HCT116 (cell line): ENCODE results near the gene MXRA7. TPM values are rescaled to one million over a fixed set of nuclear protein-coding genes. Genes with fewer than 3 reads are reported as not detected.

Experiments
- ATAC-seq: fragments of 200-7000 bp; cut with Tn5 transposase; 2 replicates; pipeline ENCODE4 v1.9.1; 2020; ENCODE audit warnings: mild to moderate bottlenecking, moderate library complexity
- BruUV-seq: library from RNA; stranded (reverse); fragments of 400-500 nt; replicated peaks from 2 replicates; lab custom pipeline; 2021; lab: Mats Ljungman, UMichigan
- CTCF ChIA-PET: fragments of 300-600 bp; sonication (Branson Sonifier 250); formaldehyde crosslinking; loops from one replicate; lab custom pipeline; 2021; ENCODE audit warnings: antibody characterized with exemption; lab: Charles Lee
- POLR2A ChIA-PET: fragments of 300-600, 350-600 bp; sonication (Branson Sonifier 250); formaldehyde crosslinking; loops from one replicate; lab custom pipeline; 2021; ENCODE audit warnings: antibody characterized with exemption; lab: Charles Lee
- RAD21 ChIA-PET, 2 experiments: fragments of 300-600 bp; sonication (Branson Sonifier 250); formaldehyde crosslinking; loops; one replicate each; lab custom pipeline; 2023; ENCODE audit warnings: low total read pairs in 2 of 2; ENCODE audit not compliant: uncharacterized antibody in 2 of 2, unreplicated experiment in 2 of 2, low non-redundant PET in 1 of 2; lab: Charles Lee
- DNase-seq: peaks from one replicate; pipeline ENCODE4 v3.0.0-alpha.2; 2010; ENCODE audit warnings: low read depth, low spot score
- H2AFZ ChIP-seq: fragments of 200-600 bp; shearing (Covaris generic), sonication (generic); 2 replicates; pipeline ENCODE4 v1.6.1; 2017; ENCODE audit warnings: low read depth, mixed run types, mixed read lengths, antibody characterized with exemption, low read length; ENCODE audit not compliant: poor library complexity, severe bottlenecking
- H3K27ac ChIP-seq: 2 replicates; pipeline ENCODE4 v1.5.1; 2012; ENCODE audit warnings: low read depth, low read length
- H3K27me3 ChIP-seq: fragments of 200-600 bp; sonication (generic); 2 replicates; pipeline ENCODE4 v1.6.1; 2016; ENCODE audit warnings: mixed run types, low read length, mixed read lengths; ENCODE audit not compliant: insufficient read depth
- H3K36me3 ChIP-seq, 2 experiments: fragments of 200-500 bp in 1 of 2; fragments of 200-600 bp in 1 of 2; sonication (Bioruptor generic) in 1 of 2; sonication (generic) in 1 of 2; 2 replicates each; pipeline versions ENCODE4 v1.5.1 to v1.6.1; 2014 to 2016; ENCODE audit warnings: low read length in 2 of 2, inconsistent platforms in 1 of 2, mixed read lengths in 1 of 2, mixed run types in 1 of 2; ENCODE audit not compliant: insufficient read depth in 2 of 2, control insufficient read depth in 1 of 2
- H3K4me1 ChIP-seq, 2 experiments: fragments of 200-600 bp in 1 of 2; sonication (generic) in 1 of 2; 2 replicates each; pipeline versions ENCODE4 v1.5.1 to v1.6.1; 2012 to 2017; ENCODE audit warnings: low read length in 2 of 2, inconsistent platforms in 1 of 2, mild to moderate bottlenecking in 1 of 2, mixed read lengths in 1 of 2, mixed run types in 1 of 2, moderate library complexity in 1 of 2; ENCODE audit not compliant: insufficient read depth in 2 of 2, control insufficient read depth in 1 of 2
- H3K4me2 ChIP-seq: fragments of 200-600 bp; sonication (generic); 2 replicates; pipeline ENCODE4 v1.6.1; 2017; ENCODE audit warnings: mixed run types, low read length, mixed read lengths
- H3K4me3 ChIP-seq, 2 experiments: fragments of 200-600 bp in 1 of 2; sonication (generic) in 1 of 2; replicated peaks in 1 of 2; 2 replicates each; pipeline ENCODE4 v1.5.1; 2011 to 2016; ENCODE audit warnings: low read length in 2 of 2, control low read depth in 1 of 2, low read depth in 1 of 2, mild to moderate bottlenecking in 1 of 2, mixed read lengths in 1 of 2, mixed run types in 1 of 2
- H3K79me2 ChIP-seq: fragments of 200-600 bp; sonication (generic); 2 replicates; pipeline ENCODE4 v1.6.1; 2017; ENCODE audit warnings: mild to moderate bottlenecking, mixed run types, low read length, moderate library complexity, mixed read lengths; ENCODE audit not compliant: insufficient read depth
- H3K9ac ChIP-seq: fragments of 200-600 bp; sonication (generic); 2 replicates; pipeline ENCODE4 v1.6.1; 2016; ENCODE audit warnings: low read length, mixed read lengths
- H3K9me2 ChIP-seq: fragments of 200-600 bp; sonication (generic), shearing (Covaris generic); 2 replicates; pipeline ENCODE4 v1.6.1; 2017; ENCODE audit warnings: mixed run types, mild to moderate bottlenecking, moderate library complexity; ENCODE audit not compliant: insufficient read depth
- H3K9me3 ChIP-seq, 2 experiments: fragments of 200-500 bp in 1 of 2; fragments of 200-600 bp in 1 of 2; sonication (Bioruptor generic) in 1 of 2; sonication (generic) in 1 of 2; 2 replicates each; pipeline ENCODE4 v1.6.1; 2014 to 2017; ENCODE audit warnings: low read length in 2 of 2, mixed read lengths in 2 of 2, inconsistent platforms in 1 of 2, low read depth in 1 of 2, mild to moderate bottlenecking in 1 of 2, mixed run types in 1 of 2, moderate library complexity in 1 of 2; ENCODE audit not compliant: control insufficient read depth in 1 of 2, insufficient read depth in 1 of 2
- H4K20me1 ChIP-seq: fragments of 200-600 bp; sonication (generic), shearing (Covaris generic); 2 replicates; pipeline ENCODE4 v1.6.1; 2017; ENCODE audit warnings: mixed run types, mild to moderate bottlenecking, moderate library complexity; ENCODE audit not compliant: insufficient read depth
- ATF3 ChIP-seq: IDR thresholded peaks from 2 replicates; pipeline ENCODE4 v1.6.1; 2012
- ELF1 ChIP-seq: IDR thresholded peaks from 2 replicates; pipeline ENCODE4 v1.6.1; 2012; ENCODE audit warnings: low read depth, borderline replicate concordance
- EZH2 ChIP-seq: fragments of 200-600 bp; sonication (generic); IDR thresholded peaks from 2 replicates; pipeline ENCODE4 v1.6.1; 2017; ENCODE audit warnings: antibody characterized with exemption, mixed run types
- EZH2phosphoT487 ChIP-seq: fragments of 200-600 bp; IDR thresholded peaks from 2 replicates; pipeline ENCODE4 v1.6.1; 2018; ENCODE audit warnings: antibody characterized with exemption, borderline replicate concordance
- JUND ChIP-seq: IDR thresholded peaks from 2 replicates; pipeline ENCODE4 v1.6.1; 2012
- SIN3A ChIP-seq: IDR thresholded peaks from 2 replicates; pipeline ENCODE4 v1.6.1; 2012; ENCODE audit warnings: low read depth
- TCF7L2 ChIP-seq: IDR thresholded peaks from 2 replicates; pipeline ENCODE4 v1.7.0; 2011; ENCODE audit warnings: borderline replicate concordance, inconsistent platforms; ENCODE audit not compliant: insufficient read depth, insufficient read length; ENCODE audit errors: extremely low read depth
- YY1 ChIP-seq: IDR thresholded peaks from 2 replicates; pipeline ENCODE4 v1.6.1; 2011; ENCODE audit warnings: low read length, low read depth, moderate library complexity, mild to moderate bottlenecking; ENCODE audit not compliant: insufficient replicate concordance; ENCODE audit errors: extremely low read depth
- ZFX ChIP-seq: fragments of 450-650 bp; IDR thresholded peaks from 2 replicates; pipeline ENCODE4 v1.6.1; 2017
- intact Hi-C: fragments of 100-400 bp; cut with micrococcal nuclease; formaldehyde crosslinking; loops from 2 replicates; pipeline ENCODE4 v1.10.0; 2022
- total RNA-seq: library from RNA; stranded (reverse); gene quantifications from one replicate; pipeline ENCODE4 v1.2.1, GENCODE V29; 2021; ENCODE audit not compliant: unreplicated experiment
- TF ChIP-seq, protein P1 (sequence below): IDR thresholded peaks from 2 replicates; pipeline ENCODE4 v1.6.1; 2012; ENCODE audit warnings: low read depth

MXRA7 gene
- total RNA-seq, 1 experiment from 2014 or later = 57.1 TPM

- no peak overlapping the region for H3K4me3 ChIP-seq
- ChIA-PET POLR2A (no interaction called here), RAD21 (no interaction called here), CTCF (no interaction called here)
- H3K9ac ChIP-seq = no peak overlapping the region
- no peaks in the 10 kb centered on the region for H3K9me3 ChIP-seq
- H3K9me2 ChIP-seq = no peaks in the 10 kb centered on the region
- H2AFZ ChIP-seq = no peak overlapping the region
- BruUV-seq = no TSS peak
- no peaks in the 10 kb centered on the region for H3K27me3 ChIP-seq
- TF ChIP-seq SIN3A = no peak
- no peak for TF ChIP-seq JUND
- no peak for TF ChIP-seq EZH2phosphoT487
- no peak for TF ChIP-seq ELF1
- no peak for TF ChIP-seq ZFX
- TF ChIP-seq YY1 = no peak
- TF ChIP-seq, protein P1, sequence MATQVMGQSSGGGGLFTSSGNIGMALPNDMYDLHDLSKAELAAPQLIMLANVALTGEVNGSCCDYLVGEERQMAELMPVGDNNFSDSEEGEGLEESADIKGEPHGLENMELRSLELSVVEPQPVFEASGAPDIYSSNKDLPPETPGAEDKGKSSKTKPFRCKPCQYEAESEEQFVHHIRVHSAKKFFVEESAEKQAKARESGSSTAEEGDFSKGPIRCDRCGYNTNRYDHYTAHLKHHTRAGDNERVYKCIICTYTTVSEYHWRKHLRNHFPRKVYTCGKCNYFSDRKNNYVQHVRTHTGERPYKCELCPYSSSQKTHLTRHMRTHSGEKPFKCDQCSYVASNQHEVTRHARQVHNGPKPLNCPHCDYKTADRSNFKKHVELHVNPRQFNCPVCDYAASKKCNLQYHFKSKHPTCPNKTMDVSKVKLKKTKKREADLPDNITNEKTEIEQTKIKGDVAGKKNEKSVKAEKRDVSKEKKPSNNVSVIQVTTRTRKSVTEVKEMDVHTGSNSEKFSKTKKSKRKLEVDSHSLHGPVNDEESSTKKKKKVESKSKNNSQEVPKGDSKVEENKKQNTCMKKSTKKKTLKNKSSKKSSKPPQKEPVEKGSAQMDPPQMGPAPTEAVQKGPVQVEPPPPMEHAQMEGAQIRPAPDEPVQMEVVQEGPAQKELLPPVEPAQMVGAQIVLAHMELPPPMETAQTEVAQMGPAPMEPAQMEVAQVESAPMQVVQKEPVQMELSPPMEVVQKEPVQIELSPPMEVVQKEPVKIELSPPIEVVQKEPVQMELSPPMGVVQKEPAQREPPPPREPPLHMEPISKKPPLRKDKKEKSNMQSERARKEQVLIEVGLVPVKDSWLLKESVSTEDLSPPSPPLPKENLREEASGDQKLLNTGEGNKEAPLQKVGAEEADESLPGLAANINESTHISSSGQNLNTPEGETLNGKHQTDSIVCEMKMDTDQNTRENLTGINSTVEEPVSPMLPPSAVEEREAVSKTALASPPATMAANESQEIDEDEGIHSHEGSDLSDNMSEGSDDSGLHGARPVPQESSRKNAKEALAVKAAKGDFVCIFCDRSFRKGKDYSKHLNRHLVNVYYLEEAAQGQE = no peak
- no peak for TF ChIP-seq TCF7L2
- no peak for TF ChIP-seq ATF3
- no peak for TF ChIP-seq EZH2
- H3K4me2 ChIP-seq = no peak overlapping the region
- intact Hi-C loops = no loop called here
- no peaks in the 10 kb centered on the region for H4K20me1 ChIP-seq
- ATAC-seq = no peak
- no peaks in the 10 kb centered on the region for H3K36me3 ChIP-seq
- peaks cover 15 to 20% of the 10 kb centered on the region in 2 experiments for H3K4me1 ChIP-seq
- no peaks in the 10 kb centered on the region for H3K79me2 ChIP-seq
- DNase-seq = no peak
- H3K27ac ChIP-seq = no peak overlapping the region
Measured at GRCh38 chr17:76658242-76658662, 52.5 kb downstream of the MXRA7 start.
